Lung (tissue), 12 donors: ENCODE measurements around the gene ACTN1. TPM values are rescaled to one million over a fixed set of nuclear protein-coding genes. Genes with fewer than 3 reads are reported as not detected.
A peak's percentile ranks its signal among the peaks of the same experiment; 100 is the strongest.

Experiments used
- ATAC-seq: fragments of 200-7000 bp; cut with Tn5 transposase; one replicate; pipeline ENCODE4 v1.9.1; 2020; ENCODE audit warnings: moderate number of reproducible peaks; ENCODE audit not compliant: insufficient read depth, low FRiP score
- DNase-seq, 3 donors: peaks; one replicate each; pipeline ENCODE4 v3.0.0-alpha.2; 2013 to 2017
- H3K27ac ChIP-seq, 2 donors: one replicate each; pipeline ENCODE4 v1.5.1; 2013; ENCODE audit warnings: mild to moderate bottlenecking in 2 of 2, moderate library complexity in 2 of 2, control low read depth in 1 of 2, inconsistent platforms in 1 of 2, low read depth in 1 of 2, low read length in 1 of 2
- H3K27me3 ChIP-seq, 3 donors: one replicate each; pipeline ENCODE4 v1.5.1; 2013; ENCODE audit warnings: low read length in 2 of 3; ENCODE audit not compliant: control insufficient read depth in 3 of 3, insufficient read depth in 3 of 3
- H3K36me3 ChIP-seq, 4 donors: one replicate each; pipeline ENCODE4 v1.5.1; 2013; ENCODE audit warnings: low read length in 4 of 4, mild to moderate bottlenecking in 1 of 4, moderate library complexity in 1 of 4; ENCODE audit not compliant: control insufficient read depth in 4 of 4, insufficient read depth in 4 of 4
- H3K4me1 ChIP-seq, 5 donors: one replicate each; pipeline ENCODE4 v1.5.1; 2013; ENCODE audit warnings: low read length in 5 of 5, mild to moderate bottlenecking in 2 of 5, moderate library complexity in 1 of 5; ENCODE audit not compliant: control insufficient read depth in 5 of 5, insufficient read depth in 5 of 5
- H3K4me3 ChIP-seq: one replicate; pipeline ENCODE4 v1.5.1; 2013; ENCODE audit warnings: mild to moderate bottlenecking, control low read depth, moderate library complexity
- H3K9ac ChIP-seq, 2 donors: one replicate each; pipeline ENCODE4 v1.5.1; 2013; ENCODE audit warnings: low read length in 2 of 2, control low read depth in 1 of 2; ENCODE audit not compliant: insufficient read depth in 1 of 2
- H3K9me3 ChIP-seq, 4 donors: one replicate each; pipeline ENCODE4 v1.5.1; 2013; ENCODE audit warnings: low read length in 3 of 4, mild to moderate bottlenecking in 1 of 4, moderate library complexity in 1 of 4; ENCODE audit not compliant: control insufficient read depth in 4 of 4, insufficient read depth in 3 of 4
- CTCF ChIP-seq: IDR thresholded peaks from 2 replicates; pipeline ENCODE4 v1.5.1; 2012; ENCODE audit warnings: mild to moderate bottlenecking; ENCODE audit errors: control extremely low read depth, extremely low read depth
- WGBS, 2 donors: extraction: QIAGEN DNeasy Blood & Tissue Kit; methylation state at CpG; one replicate each; pipeline ENCODE4 v1.1.7; 2013; 5-methylcytosine and 5-hydroxymethylcytosine counted together
- polyA plus RNA-seq, 2 donors: library from polyadenylated mRNA; stranded (reverse); fragments of 200-250 nt; gene quantifications; one replicate each; pipeline ENCODE4 v1.2.1, GENCODE V29; 2013
- total RNA-seq, 2 donors: library from RNA; depleted of rRNA in 1 of 2; stranded (reverse); fragments of >200 nt in 1 of 2; gene quantifications; one replicate each; pipeline ENCODE4 v1.2.1, GENCODE V29; 2014 to 2021
- donor health status: control.
- donor health status: control.
- donor health status: Bipolar disorder and iron deficiency.
- donor health status: healthy.
- donor health status: DM: yes; HTN: yes; CAD: no.

The ACTN1 gene
- total and polyA plus RNA-seq, 4 donors = 40.9 to 168 (median 117) TPM

- H3K9ac ChIP-seq = no peak overlapping the region
- peaks cover 6 to 35% (median 26%) of the 10 kb centered on the region in 4 donors for H3K36me3 ChIP-seq
- ATAC-seq (no peak), DNase-seq (no peak)
- H3K9me3 ChIP-seq = peaks cover 0 to 2% (median 0%) of the 10 kb centered on the region in 4 donors
- H3K27ac ChIP-seq = no peak overlapping the region
- no peak for TF ChIP-seq CTCF
- H3K4me3 ChIP-seq = no peak overlapping the region
- H3K4me1 ChIP-seq = peaks cover 0 to 4% (median 0%) of the 10 kb centered on the region in 5 donors
- WGBS, 2 donors = 85 to 86% methylated on average over 3 of the region's 3 CpGs
- H3K27me3 ChIP-seq = no peaks in the 10 kb centered on the region
Observed at GRCh38 chr14:68913516-68913915, 65.6 kb downstream of the ACTN1 start.

GRCh38 chr14:68911594-68912227 lies 67.4 kb downstream of the ACTN1 start:
- ATAC-seq = peak; percentile 77
- peak; percentile 96 for TF ChIP-seq CTCF
- peak; percentile 76 to 88 (median 87) for DNase-seq

GRCh38 chr14:68910540-68910939 lies 68.6 kb downstream of the ACTN1 start:
- ATAC-seq = no peak
- Histone ChIP-seq H3K9me3 (no peaks in the 10 kb centered on the region), H3K27ac (no peak overlapping the region), H3K27me3 (no peaks in the 10 kb centered on the region), H3K4me3 (no peak overlapping the region), H3K9ac (no peak overlapping the region), H3K4me1 (peaks cover 0 to 4% (median 0%) of the 10 kb centered on the region in 5 donors), H3K36me3 (peaks cover 10 to 33% (median 29%) of the 10 kb centered on the region in 4 donors)
- no peak for TF ChIP-seq CTCF
- 66 to 77% methylated on average over 9 of the region's 9 CpGs for WGBS, 2 donors
- DNase-seq = no peak

More at GRCh38 chr14:68911594-68912227, 67.4 kb downstream of the ACTN1 start:
- Histone ChIP-seq H3K36me3 (peaks cover 6 to 31% (median 28%) of the 10 kb centered on the region in 4 donors), H3K9me3 (peaks cover 0 to 2% (median 0%) of the 10 kb centered on the region in 4 donors), H3K4me1 (peaks cover 0 to 4% (median 0%) of the 10 kb centered on the region in 5 donors), H3K27ac (no peak overlapping the region), H3K27me3 (no peaks in the 10 kb centered on the region), H3K9ac (no peak overlapping the region), H3K4me3 (no peak overlapping the region)
- 43 to 45% methylated on average over 12 of the region's 12 CpGs for WGBS, 2 donors
